Stromal cell of bone marrow (primary cell): ENCODE measurements around the gene ITGAV.

Experiments used
- DNase-seq: peaks from one replicate; pipeline ENCODE4 v3.0.0-alpha.2; 2012; ENCODE audit warnings: low read depth

Gene ITGAV

GRCh38 chr2:186718122-186718521, 128.3 kb downstream of the ITGAV start:
- no peak for DNase-seq

- no peak for DNase-seq
Observed at GRCh38 chr2:186718903-186719302, 129.0 kb downstream of the ITGAV start.

GRCh38 chr2:186721956-186722355, 132.1 kb downstream of the ITGAV start:
- DNase-seq: no peak

- DNase-seq: no peak
Observed at GRCh38 chr2:186724736-186725135, 134.9 kb downstream of the ITGAV start.

- no peak for DNase-seq
Observed at GRCh38 chr2:186725783-186726182, 135.9 kb downstream of the ITGAV start.

- DNase-seq: peak; percentile 2
Observed at GRCh38 chr2:186726938-186727337, 137.1 kb downstream of the ITGAV start.

- no peak for DNase-seq
Observed at GRCh38 chr2:186728631-186729030, 138.8 kb downstream of the ITGAV start.
